ENCODE data around the gene OCA2. TPM values are rescaled to one million over a fixed set of nuclear protein-coding genes. Genes with fewer than 3 reads are reported as not detected.

Gene OCA2
- total and polyA plus RNA-seq, 2 of the 8 experiments (the other 6 are each of a cell fraction or from before 2014, with no cell fraction given), result 0.20 TPM

GRCh38 chr15:28124841-28125240 is 25.7 kb upstream of the OCA2 start:
- no peak overlapping the region for H3K27ac ChIP-seq (ENCODE audit: low read depth, low read length)
- WGBS, 2 experiments (ENCODE audit: extremely low coverage in 1 of 2, insufficient coverage in 1 of 2, insufficient read length in 1 of 2, insufficient replicate concordance in 2 of 2, low coverage in 1 of 2, low lambda C conversion rate in 2 of 2, missing lambda C conversion rate in 1 of 2), result 90% methylated on average over 10 of the region's 10 CpGs; no CpG with 5 or more reads in 1 of the 2 experiments

More at GRCh38 chr15:28124841-28125240, 25.7 kb upstream of the OCA2 start:
- no peak overlapping the region for H2AK5ac ChIP-seq (ENCODE audit: low read depth, low read length)
- H2BK5ac ChIP-seq (ENCODE audit: low read depth, low read length), result no peak overlapping the region
- ChIA-PET POLR2A (ENCODE audit: partially characterized antibody) (no interaction called here), CTCF (ENCODE audit: partially characterized antibody) (interaction anchor here (1.1 to 4.8 kb wide), 5 partner anchors 9 to 1009 kb away, joined by 3 to 52 read pairs (median 4); partner anchors contain the start of gene OCA2)
- no peak overlapping the region for H2BK120ac ChIP-seq (replicated peaks; ENCODE audit: low read depth, low read length)
- H4K8ac ChIP-seq (ENCODE audit: extremely low read depth, insufficient read depth, low read length), result no peak overlapping the region; the same call in 1 of the 2 replicates
- no peaks in the 10 kb centered on the region for H3K4me1 ChIP-seq (replicated peaks in 1 of 4; ENCODE audit: control insufficient read depth in 3 of 4, insufficient read depth in 4 of 4, low read length in 3 of 4)
- H4K20me1 ChIP-seq (replicated peaks in 1 of 2; ENCODE audit: control insufficient read depth in 1 of 2, insufficient read depth in 2 of 2, low read length in 2 of 2), result peaks cover 6 to 7% of the 10 kb centered on the region in 2 experiments
- no peak overlapping the region for H3K4me3 ChIP-seq (ENCODE audit: extremely low read depth in 1 of 4, insufficient read depth in 2 of 4, low read depth in 3 of 4, low read length in 4 of 4)
- no peak overlapping the region for H4K5ac ChIP-seq (ENCODE audit: insufficient read length, low read depth, low read length)
- 0 out of 2 replicates have a peak, but pooled peaks cover 1% of the 10 kb centered on the region for H3K23me2 ChIP-seq (ENCODE audit: low read depth, low read length)
- no peak overlapping the region for H3K18ac ChIP-seq (ENCODE audit: extremely low read depth, low read length)
- H3K23ac ChIP-seq (ENCODE audit: insufficient read length), result no peak overlapping the region
- no peak overlapping the region for H3K9ac ChIP-seq (replicated peaks in 1 of 4; ENCODE audit: extremely low read depth in 1 of 4, low read depth in 3 of 4, low read length in 3 of 4)
- H3K4me2 ChIP-seq (ENCODE audit: insufficient read depth in 1 of 2, low read depth in 2 of 2, low read length in 2 of 2), result no peak overlapping the region
- H3K9me3 ChIP-seq (ENCODE audit: insufficient read depth in 2 of 2, low read depth in 1 of 2, low read length in 1 of 2), result no peaks in the 10 kb centered on the region
- H2AFZ ChIP-seq (ENCODE audit: low read length), result no peak overlapping the region
- no peak overlapping the region for H4K91ac ChIP-seq (replicated peaks; ENCODE audit: insufficient read length, low read length)
- H3K27me3 ChIP-seq (replicated peaks in 1 of 4; ENCODE audit: control insufficient read depth in 3 of 4, extremely low read depth in 1 of 4, insufficient read depth in 3 of 4, low read length in 3 of 4), result no peaks in the 10 kb centered on the region
- H3K79me2 ChIP-seq (ENCODE audit: control insufficient read depth in 1 of 2, insufficient read depth in 2 of 2, low read length in 2 of 2), result no peaks in the 10 kb centered on the region
- H3K36me3 ChIP-seq (ENCODE audit: control insufficient read depth in 2 of 4, insufficient read depth in 4 of 4, low read length in 3 of 4), result peaks cover 10 to 31% (median 21%) of the 10 kb centered on the region in 4 experiments; a peak in 7 of 8 replicates
- no peak overlapping the region for H3K14ac ChIP-seq (ENCODE audit: insufficient read length)
- no peak overlapping the region for H2BK12ac ChIP-seq (ENCODE audit: low read depth, low read length)
- no peak for DNase-seq (ENCODE audit: low read depth in 1 of 2, low spot score in 2 of 2)
- TF ChIP-seq ATF2 (IDR thresholded peaks at IDR 0.05; ENCODE audit: low read length) (no peak), PHF8 (conservative IDR thresholded peaks at IDR 0.05; ENCODE audit: low read depth, low read length) (no peak)
- peaks cover 2% of the 10 kb centered on the region; the same call in 1 of the 2 replicates for H3K79me1 ChIP-seq (ENCODE audit: low read depth, low read length)
- no peak overlapping the region for H3K56ac ChIP-seq (replicated peaks; ENCODE audit: insufficient read length, low read depth, low read length)
- H2BK20ac ChIP-seq (ENCODE audit: low read length), result no peak overlapping the region
- H3K4ac ChIP-seq (replicated peaks; ENCODE audit: insufficient read length, low read depth, low read length), result no peak overlapping the region
- FAIRE-seq, result no peak
- H2BK15ac ChIP-seq (ENCODE audit: low read length), result no peak overlapping the region

Data from H1 (cell line).